H1 (cell line): ENCODE results near the gene AGAP1. TPM values are rescaled to one million over a fixed set of nuclear protein-coding genes. Genes with fewer than 3 reads are reported as not detected.

ENCODE experiments used
- CTCF ChIA-PET: fragments of 300-600 bp; sonication (Branson Sonifier 250); formaldehyde crosslinking; loops from one replicate; lab custom pipeline; 2021; ENCODE audit not compliant: partially characterized antibody; lab: Charles Lee
- POLR2A ChIA-PET: fragments of 300-600 bp; sonication (Branson Sonifier 250); formaldehyde crosslinking; loops from one replicate; lab custom pipeline; 2021; ENCODE audit warnings: inconsistent platforms; ENCODE audit not compliant: partially characterized antibody; lab: Charles Lee
- DNase-seq, 2 experiments: peaks; one replicate each; pipeline versions ENCODE4 v3.0.0 to v3.0.0-alpha.2; 2010 to 2022; ENCODE audit warnings: low spot score in 2 of 2, low read depth in 1 of 2, mixed read lengths in 1 of 2
- FAIRE-seq: peaks from 2 replicates; lab custom pipeline; 2011; peaks lifted over from hg19 to GRCh38; lab: Jason Lieb, UNC
- H2AFZ ChIP-seq: 2 replicates; pipeline ENCODE4 v1.8.1; 2012; ENCODE audit warnings: low read length, inconsistent platforms
- H2AK5ac ChIP-seq: 2 replicates; pipeline ENCODE4 v1.6.1; 2013; ENCODE audit warnings: low read depth, low read length
- H2BK120ac ChIP-seq: replicated peaks from 2 replicates; pipeline ENCODE3; 2013; ENCODE audit warnings: low read depth, low read length, inconsistent platforms
- H2BK12ac ChIP-seq: 2 replicates; pipeline ENCODE4 v1.6.1; 2013; ENCODE audit warnings: low read depth, low read length
- H2BK15ac ChIP-seq: 2 replicates; pipeline ENCODE4 v1.6.1; 2013; ENCODE audit warnings: low read length
- H2BK20ac ChIP-seq: 2 replicates; pipeline ENCODE4 v1.6.1; 2013; ENCODE audit warnings: low read length
- H2BK5ac ChIP-seq: 2 replicates; pipeline ENCODE4 v1.6.1; 2013; ENCODE audit warnings: low read depth, low read length
- H3K14ac ChIP-seq: 2 replicates; pipeline ENCODE4 v1.6.1; 2013; ENCODE audit warnings: inconsistent platforms; ENCODE audit not compliant: insufficient read length
- H3K18ac ChIP-seq: 2 replicates; pipeline ENCODE4 v1.6.1; 2013; ENCODE audit warnings: low read length; ENCODE audit errors: extremely low read depth
- H3K23ac ChIP-seq: 2 replicates; pipeline ENCODE4 v1.6.1; 2013; ENCODE audit warnings: inconsistent platforms; ENCODE audit not compliant: insufficient read length
- H3K23me2 ChIP-seq: 2 replicates; pipeline ENCODE4 v1.6.1; 2013; ENCODE audit warnings: low read depth, low read length
- H3K27ac ChIP-seq: 2 replicates; pipeline ENCODE4 v1.6.1; 2011; ENCODE audit warnings: low read depth, low read length, inconsistent platforms
- H3K27me3 ChIP-seq, 4 experiments: replicated peaks in 1 of 4; 1 replicate in 1 of 4; 2 replicates in 3 of 4; pipeline versions ENCODE4 v1.6.1 to v1.8.1; 2011 to 2013; ENCODE audit warnings: low read length in 3 of 4, mild to moderate bottlenecking in 3 of 4, inconsistent platforms in 2 of 4, mixed read lengths in 2 of 4, moderate library complexity in 1 of 4; ENCODE audit not compliant: control insufficient read depth in 3 of 4, insufficient read depth in 3 of 4; ENCODE audit errors: extremely low read depth in 1 of 4
- H3K36me3 ChIP-seq, 4 experiments: 2 replicates each; pipeline versions ENCODE4 v1.6.1 to v1.8.1; 2011 to 2013; ENCODE audit warnings: mild to moderate bottlenecking in 4 of 4, low read length in 3 of 4, moderate library complexity in 2 of 4, control low read depth in 1 of 4, inconsistent platforms in 1 of 4; ENCODE audit not compliant: insufficient read depth in 4 of 4, control insufficient read depth in 2 of 4
- H3K4ac ChIP-seq: replicated peaks from 2 replicates; pipeline ENCODE3; 2013; ENCODE audit warnings: low read length, low read depth, mixed read lengths, inconsistent platforms; ENCODE audit not compliant: insufficient read length
- H3K4me1 ChIP-seq, 4 experiments: replicated peaks in 1 of 4; 1 replicate in 1 of 4; 2 replicates in 3 of 4; pipeline versions ENCODE4 v1.6.1 to v1.8.1; 2011 to 2013; ENCODE audit warnings: low read length in 3 of 4, inconsistent platforms in 2 of 4, mixed read lengths in 1 of 4; ENCODE audit not compliant: insufficient read depth in 4 of 4, control insufficient read depth in 3 of 4
- H3K4me2 ChIP-seq, 2 experiments: 2 replicates each; pipeline versions ENCODE4 v1.6.1 to v1.8.1; 2011 to 2013; ENCODE audit warnings: low read depth in 2 of 2, low read length in 2 of 2, control low read depth in 1 of 2, inconsistent platforms in 1 of 2, mild to moderate bottlenecking in 1 of 2; ENCODE audit not compliant: insufficient read depth in 1 of 2
- H3K4me3 ChIP-seq, 4 experiments: fragments of 200-600, 300-600 bp in 1 of 4; sonication (generic), shearing (Covaris generic), sonication (Bioruptor Twin) in 1 of 4; 2 replicates each; pipeline versions ENCODE4 v1.5.1 to v1.8.1; 2011 to 2016; ENCODE audit warnings: low read length in 4 of 4, low read depth in 3 of 4, control low read depth in 2 of 4, inconsistent platforms in 2 of 4, mild to moderate bottlenecking in 2 of 4, mixed read lengths in 1 of 4, moderate library complexity in 1 of 4; ENCODE audit not compliant: insufficient read depth in 2 of 4; ENCODE audit errors: extremely low read depth in 1 of 4
- H3K56ac ChIP-seq: replicated peaks from 2 replicates; pipeline ENCODE3; 2013; ENCODE audit warnings: low read depth, mild to moderate bottlenecking, mixed read lengths, low read length, inconsistent platforms; ENCODE audit not compliant: insufficient read length
- H3K79me1 ChIP-seq: 2 replicates; pipeline ENCODE4 v1.6.1; 2013; ENCODE audit warnings: low read depth, low read length, control low read depth
- H3K79me2 ChIP-seq, 2 experiments: 2 replicates each; pipeline versions ENCODE4 v1.6.1 to v1.8.1; 2012 to 2013; ENCODE audit warnings: low read length in 2 of 2, mild to moderate bottlenecking in 2 of 2, inconsistent platforms in 1 of 2; ENCODE audit not compliant: insufficient read depth in 2 of 2, control insufficient read depth in 1 of 2
- H3K9ac ChIP-seq, 4 experiments: replicated peaks in 1 of 4; 1 replicate in 1 of 4; 2 replicates in 3 of 4; pipeline versions ENCODE4 v1.6.1 to v1.8.1; 2011 to 2013; ENCODE audit warnings: low read depth in 3 of 4, low read length in 3 of 4, control low read depth in 2 of 4, mild to moderate bottlenecking in 2 of 4, moderate library complexity in 2 of 4, inconsistent platforms in 1 of 4; ENCODE audit errors: extremely low read depth in 1 of 4
- H3K9me3 ChIP-seq, 2 experiments: 2 replicates each; pipeline versions ENCODE4 v1.6.1 to v1.8.1; 2012 to 2013; ENCODE audit warnings: mild to moderate bottlenecking in 2 of 2, moderate library complexity in 2 of 2, control low read depth in 1 of 2, inconsistent platforms in 1 of 2, low read depth in 1 of 2, low read length in 1 of 2, mixed read lengths in 1 of 2; ENCODE audit not compliant: insufficient read depth in 2 of 2
- H4K20me1 ChIP-seq, 2 experiments: replicated peaks in 1 of 2; 2 replicates each; pipeline versions ENCODE3 to v1.8.1; 2011 to 2013; ENCODE audit warnings: inconsistent platforms in 2 of 2, low read length in 2 of 2, mild to moderate bottlenecking in 1 of 2; ENCODE audit not compliant: insufficient read depth in 2 of 2, control insufficient read depth in 1 of 2
- H4K5ac ChIP-seq: 2 replicates; pipeline ENCODE4 v1.6.1; 2013; ENCODE audit warnings: low read length, low read depth, mixed read lengths, inconsistent platforms; ENCODE audit not compliant: insufficient read length
- H4K8ac ChIP-seq: 2 replicates; pipeline ENCODE4 v1.8.0; 2013; ENCODE audit warnings: mild to moderate bottlenecking, moderate library complexity, low read length, inconsistent platforms; ENCODE audit not compliant: insufficient read depth; ENCODE audit errors: extremely low read depth
- H4K91ac ChIP-seq: replicated peaks from 2 replicates; pipeline ENCODE3; 2013; ENCODE audit warnings: low read length, mixed read lengths, inconsistent platforms; ENCODE audit not compliant: insufficient read length
- TBP ChIP-seq: IDR thresholded peaks from 2 replicates; pipeline ENCODE4 v1.6.1; 2011; ENCODE audit warnings: low read depth, low read length, improper control_type of control experiment
- WGBS, 2 experiments: shearing (Covaris generic) in 1 of 2; methylation state at CpG; one replicate each; pipeline versions ENCODE4 v1.1.6 to v1.1.7; 2013 to 2015; ENCODE audit warnings: low lambda C conversion rate in 2 of 2, mixed read lengths in 2 of 2, inconsistent platforms in 1 of 2, low coverage in 1 of 2, missing lambda C conversion rate in 1 of 2; ENCODE audit not compliant: insufficient replicate concordance in 2 of 2, insufficient coverage in 1 of 2, insufficient read length in 1 of 2; ENCODE audit errors: extremely low coverage in 1 of 2, missing lambda C conversion rate in 1 of 2; 5-methylcytosine and 5-hydroxymethylcytosine counted together
- polyA plus RNA-seq, 7 experiments: library from polyadenylated mRNA; depleted of rRNA in 3 of 7; stranded (reverse) in 5 of 7; unstranded in 2 of 7; fragments of >200 nt in 5 of 7; fragments of 200-250 nt in 2 of 7; gene quantifications; 1 replicate in 5 of 7; 2 replicates in 1 of 7; 4 replicates in 1 of 7; pipeline versions ENCODE4 v1.2.1 to v1.2.3, GENCODE V29; 2011 to 2013; ENCODE audit warnings: missing spikeins in 2 of 7, mixed read lengths in 2 of 7
- total RNA-seq: library from RNA; stranded (reverse); fragmentation: NEBNext Ultra II Directional; extraction: Animal tissue kit (Norgen Biotek cat#: 25700); gene quantifications from 2 replicates; pipeline ENCODE4 v1.2.1, GENCODE V29; 2021
- TF ChIP-seq, protein P1 (sequence below): IDR thresholded peaks from 2 replicates; pipeline ENCODE4 v1.6.1; 2012; ENCODE audit warnings: inconsistent platforms
- TF ChIP-seq, protein P2 (sequence below): IDR thresholded peaks from 2 replicates; pipeline ENCODE4 v1.6.1; 2012; ENCODE audit warnings: inconsistent platforms

The AGAP1 gene
- total and polyA plus RNA-seq, 2 of the 8 experiments (the other 6 are each of a cell fraction or from before 2014, with no cell fraction given): 18.1 to 39.4 TPM

DNA sequence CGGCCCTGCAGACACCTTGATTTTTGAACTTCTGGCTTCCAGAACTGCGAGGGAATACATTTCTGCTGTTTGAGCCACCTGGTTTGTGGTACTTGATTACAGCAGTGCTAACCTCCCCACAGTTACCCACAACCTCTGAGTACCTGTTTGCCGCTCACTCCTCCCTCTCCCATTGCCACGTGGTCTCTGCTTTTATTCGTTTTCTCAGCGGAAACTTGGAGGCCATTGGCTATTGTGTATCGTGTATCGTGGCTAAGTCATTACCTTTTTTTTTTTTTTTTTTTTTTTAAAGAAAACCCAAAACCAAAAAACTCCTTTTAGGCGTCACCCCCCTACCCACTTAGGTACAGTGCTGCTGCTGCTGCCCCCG, 90.8 kb downstream of the AGAP1 start:
- Histone ChIP-seq H3K4me1 (peaks cover 0 to 25% (median 8%) of the 10 kb centered on the region in 4 experiments; a peak in 6 of 7 replicates), H3K14ac (no peak overlapping the region), H3K27ac (no peak overlapping the region), H3K23me2 (no peaks in the 10 kb centered on the region), H3K9me3 (no peaks in the 10 kb centered on the region; a peak in 1 of 4 replicates), H3K4me3 (no peak overlapping the region), H2BK20ac (no peak overlapping the region), H3K79me1 (peaks cover 14% of the 10 kb centered on the region), H3K23ac (no peak overlapping the region), H2AFZ (no peak overlapping the region), H2BK5ac (0 out of 2 replicates have a peak overlapping the region, but pooled peaks have one; percentile 60), H3K4me2 (peak overlapping the region in 1 of 2 experiments; percentile 33; a peak in 2 of 4 replicates), H3K9ac (peak overlapping the region in 1 of 4 experiments; percentile 32; a peak in 1 of 7 replicates), H4K91ac (no peak overlapping the region), H2BK120ac (no peak overlapping the region), H3K4ac (no peak overlapping the region), H4K8ac (0 out of 2 replicates have a peak overlapping the region, but pooled peaks have one; percentile 1), H2BK15ac (0 out of 2 replicates have a peak overlapping the region, but pooled peaks have one; percentile 83), H4K20me1 (peaks cover 0 to 4% of the 10 kb centered on the region in 2 experiments), H3K79me2 (peaks cover 4 to 67% of the 10 kb centered on the region in 2 experiments; a peak in 3 of 4 replicates), H3K27me3 (no peaks in the 10 kb centered on the region), H2AK5ac (peak overlapping the region; percentile 98; the same call in 1 of the 2 replicates), H3K18ac (no peak overlapping the region), H4K5ac (no peak overlapping the region), H3K56ac (no peak overlapping the region), H3K36me3 (no peaks in the 10 kb centered on the region), H2BK12ac (0 out of 2 replicates have a peak overlapping the region, but pooled peaks have one; percentile 60)
- DNase-seq: no peak
- ChIA-PET POLR2A (no interaction called here), CTCF (interaction anchor here (0.6 to 4.6 kb wide), 5 partner anchors 10 to 240 kb away, joined by 3 to 31 read pairs (median 4); no protein-coding TSS in a partner anchor)
- TF ChIP-seq, protein P1, sequence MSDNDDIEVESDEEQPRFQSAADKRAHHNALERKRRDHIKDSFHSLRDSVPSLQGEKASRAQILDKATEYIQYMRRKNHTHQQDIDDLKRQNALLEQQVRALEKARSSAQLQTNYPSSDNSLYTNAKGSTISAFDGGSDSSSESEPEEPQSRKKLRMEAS: peak; percentile 69
- no peak for TF ChIP-seq TBP
- TF ChIP-seq, protein P2, sequence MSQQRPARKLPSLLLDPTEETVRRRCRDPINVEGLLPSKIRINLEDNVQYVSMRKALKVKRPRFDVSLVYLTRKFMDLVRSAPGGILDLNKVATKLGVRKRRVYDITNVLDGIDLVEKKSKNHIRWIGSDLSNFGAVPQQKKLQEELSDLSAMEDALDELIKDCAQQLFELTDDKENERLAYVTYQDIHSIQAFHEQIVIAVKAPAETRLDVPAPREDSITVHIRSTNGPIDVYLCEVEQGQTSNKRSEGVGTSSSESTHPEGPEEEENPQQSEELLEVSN: peak; percentile 80
- FAIRE-seq: no peak
- WGBS, 2 experiments: 61% methylated on average over 4 of the region's 10 CpGs; no CpG with 5 or more reads in 1 of the 2 experiments
